ENCODE measurements around the gene HS6ST1. TPM values are rescaled to one million over a fixed set of nuclear protein-coding genes. Genes with fewer than 3 reads are reported as not detected.

The HS6ST1 gene
- total RNA-seq, 2 donors from 2014 or later, result 2.9 to 14.5 TPM

DNA sequence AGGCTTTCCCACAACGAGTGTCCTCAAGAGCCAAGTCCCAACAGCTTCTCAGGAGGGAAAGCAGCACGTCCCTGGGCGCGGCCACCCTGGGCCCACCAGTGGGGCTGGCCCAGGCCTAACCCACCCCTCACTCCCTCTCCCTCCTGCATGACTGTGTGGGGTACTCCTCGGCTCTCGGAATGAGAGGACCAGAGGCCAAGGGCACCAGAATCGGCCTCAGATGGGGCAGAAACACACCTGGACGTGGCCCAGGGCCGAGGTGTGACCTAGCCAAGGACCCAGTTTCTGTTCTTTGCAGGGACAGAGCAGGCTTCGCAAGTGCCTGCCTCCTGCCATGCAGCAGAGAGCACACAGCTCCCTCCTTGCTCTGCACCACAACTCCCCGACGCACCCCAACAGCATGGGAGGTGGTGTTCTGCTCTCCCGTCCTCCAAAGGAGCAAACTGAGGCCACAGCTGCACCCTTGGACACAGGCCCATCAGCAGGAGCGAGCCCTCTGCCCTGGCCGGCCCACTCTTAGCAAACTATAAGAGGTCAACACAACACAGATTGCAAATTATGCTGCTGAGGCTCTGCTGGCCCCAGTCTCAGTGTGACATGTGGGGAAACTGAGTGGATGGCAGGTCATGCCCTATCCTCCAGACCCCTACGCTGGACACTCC is 19.7 kb downstream of the HS6ST1 start:
- H3K36me3 Mint-ChIP-seq, result peaks cover 0 to 7% of the 10 kb centered on the region in 2 donors
- DNase-seq (ENCODE audit: low spot score in 2 of 2) (no peak), ATAC-seq (no peak)
- no peak overlapping the region for H3K27ac Mint-ChIP-seq
- peaks cover 3 to 4% of the 10 kb centered on the region in 2 donors for H3K9me3 Mint-ChIP-seq

DNA sequence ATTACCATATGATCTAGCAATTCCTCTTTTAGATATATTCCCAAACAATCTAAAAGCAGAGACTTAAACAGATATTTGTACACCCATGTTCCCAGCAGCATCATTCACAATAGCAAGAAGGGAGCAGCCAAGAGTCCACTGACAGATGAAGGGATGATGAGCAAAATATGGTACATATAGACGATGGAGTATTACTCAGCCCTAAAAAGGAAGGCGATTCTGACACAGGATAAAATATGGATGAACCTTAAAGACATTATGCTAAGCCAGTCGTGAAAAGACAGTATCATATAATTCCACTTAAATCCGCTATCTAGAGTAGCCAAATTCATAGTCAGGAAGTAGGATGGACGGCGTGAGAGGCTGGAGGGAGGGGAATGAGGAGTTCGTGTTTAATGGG is 20.4 kb downstream of the HS6ST1 start:
- ATAC-seq, result no peak
- Mint-ChIP-seq H3K36me3 (peaks cover 0 to 7% of the 10 kb centered on the region in 2 donors), H3K27ac (no peak overlapping the region), H3K9me3 (peaks cover 3 to 4% of the 10 kb centered on the region in 2 donors)
- DNase-seq (ENCODE audit: low spot score in 2 of 2), result no peak

DNA sequence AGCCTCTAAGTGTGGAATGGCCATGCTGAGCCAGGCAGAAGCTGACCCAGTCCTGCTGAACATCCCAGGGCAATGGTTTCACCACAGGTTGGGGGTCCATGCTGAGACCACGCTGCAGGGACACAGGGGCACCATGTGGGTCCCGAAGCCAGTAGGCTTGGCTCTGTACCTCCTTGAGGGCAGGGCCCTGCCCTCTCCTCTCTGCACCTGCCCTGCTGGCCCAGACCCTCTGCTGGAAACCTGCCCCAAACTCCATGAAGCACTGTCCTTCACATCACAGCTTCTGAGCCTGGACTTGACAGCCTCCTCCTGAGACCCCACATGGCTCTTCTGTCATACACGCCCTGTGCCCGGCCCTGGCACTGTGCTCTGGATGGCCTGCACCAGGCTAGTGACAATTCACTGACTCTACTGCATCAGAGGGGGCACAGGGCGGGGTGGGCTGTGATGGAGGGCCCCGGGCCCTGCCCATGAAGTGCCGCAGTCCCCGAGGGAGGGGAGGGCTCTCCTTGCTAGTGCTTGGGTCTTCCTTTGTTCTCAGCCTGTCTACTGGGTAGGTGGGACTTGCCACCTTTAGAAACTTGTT is 24.7 kb downstream of the HS6ST1 start:
- peaks cover 0 to 7% of the 10 kb centered on the region in 2 donors for H3K36me3 Mint-ChIP-seq
- H3K9me3 Mint-ChIP-seq, result peaks cover 3 to 4% of the 10 kb centered on the region in 2 donors
- no peak for ATAC-seq
- no peak for DNase-seq (ENCODE audit: low spot score in 2 of 2)
- peak overlapping the region in 1 of 2 donors; percentile 66 for H3K27ac Mint-ChIP-seq

DNA sequence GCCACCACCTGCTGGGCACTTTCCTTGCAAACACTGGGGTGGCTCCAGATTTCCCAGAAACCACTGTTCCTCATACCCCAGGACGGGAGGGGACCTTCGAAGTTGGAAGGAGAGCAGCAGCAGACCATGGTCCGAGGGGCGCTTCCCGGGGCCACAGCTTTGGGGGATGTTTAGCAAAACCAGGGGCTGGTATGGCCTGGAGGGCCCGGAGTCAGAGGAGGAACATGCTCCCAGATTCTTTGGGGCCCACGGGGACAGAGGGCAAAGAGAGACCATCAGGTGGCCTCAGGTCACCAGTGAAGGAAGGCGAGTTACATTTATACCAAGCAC is 25.3 kb downstream of the HS6ST1 start:
- no peak overlapping the region for H3K27ac Mint-ChIP-seq
- H3K9me3 Mint-ChIP-seq, result peaks cover 2% of the 10 kb centered on the region in 2 donors
- DNase-seq (ENCODE audit: low spot score in 2 of 2), result no peak
- no peak for ATAC-seq
- peaks cover 0 to 5% of the 10 kb centered on the region in 2 donors for H3K36me3 Mint-ChIP-seq

DNA sequence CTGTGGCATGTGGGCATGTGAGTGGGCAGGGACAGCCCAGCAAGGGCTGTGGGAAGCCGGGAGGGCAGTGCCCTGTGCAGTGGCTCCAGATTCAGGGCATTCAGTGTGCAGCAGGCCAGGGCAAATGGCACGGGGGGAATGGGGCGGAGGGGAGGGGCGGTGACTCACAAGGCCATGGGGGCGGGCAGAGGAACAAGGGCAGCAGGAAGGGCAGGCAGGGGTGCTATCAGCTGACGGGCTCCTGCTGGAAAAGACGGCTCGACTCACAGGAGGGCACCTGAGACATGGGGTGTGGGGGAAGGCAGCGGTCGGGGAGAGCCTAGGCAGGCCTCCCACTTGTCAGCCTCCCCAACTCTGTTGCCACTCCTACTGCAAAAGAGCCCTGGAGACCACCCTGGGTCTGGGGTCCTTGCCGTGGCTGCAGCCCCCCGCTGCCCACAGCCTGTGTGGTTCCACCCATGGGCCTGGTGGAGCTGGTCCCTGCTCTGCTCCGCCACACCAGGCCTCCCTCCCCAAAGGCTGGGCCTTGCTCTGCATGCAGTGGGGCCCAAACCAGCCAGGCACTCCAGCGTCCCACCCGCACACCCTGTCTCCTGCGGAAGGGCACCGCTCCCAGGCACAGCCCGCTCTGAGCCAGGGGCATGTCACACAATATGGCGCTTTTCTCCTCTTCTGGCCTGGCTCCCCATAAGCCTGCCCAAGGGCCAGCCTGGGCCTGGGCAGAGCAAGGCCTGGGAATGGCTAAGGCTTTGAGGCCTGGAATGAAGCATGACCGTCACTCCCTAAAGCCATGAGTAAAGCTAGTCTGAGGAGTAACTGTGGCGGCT is 25.9 kb downstream of the HS6ST1 start:
- no peak overlapping the region for H3K27ac Mint-ChIP-seq
- no peaks in the 10 kb centered on the region for H3K36me3 Mint-ChIP-seq
- ATAC-seq (no peak), DNase-seq (ENCODE audit: low spot score in 2 of 2) (no peak)
- no peaks in the 10 kb centered on the region for H3K9me3 Mint-ChIP-seq

DNA sequence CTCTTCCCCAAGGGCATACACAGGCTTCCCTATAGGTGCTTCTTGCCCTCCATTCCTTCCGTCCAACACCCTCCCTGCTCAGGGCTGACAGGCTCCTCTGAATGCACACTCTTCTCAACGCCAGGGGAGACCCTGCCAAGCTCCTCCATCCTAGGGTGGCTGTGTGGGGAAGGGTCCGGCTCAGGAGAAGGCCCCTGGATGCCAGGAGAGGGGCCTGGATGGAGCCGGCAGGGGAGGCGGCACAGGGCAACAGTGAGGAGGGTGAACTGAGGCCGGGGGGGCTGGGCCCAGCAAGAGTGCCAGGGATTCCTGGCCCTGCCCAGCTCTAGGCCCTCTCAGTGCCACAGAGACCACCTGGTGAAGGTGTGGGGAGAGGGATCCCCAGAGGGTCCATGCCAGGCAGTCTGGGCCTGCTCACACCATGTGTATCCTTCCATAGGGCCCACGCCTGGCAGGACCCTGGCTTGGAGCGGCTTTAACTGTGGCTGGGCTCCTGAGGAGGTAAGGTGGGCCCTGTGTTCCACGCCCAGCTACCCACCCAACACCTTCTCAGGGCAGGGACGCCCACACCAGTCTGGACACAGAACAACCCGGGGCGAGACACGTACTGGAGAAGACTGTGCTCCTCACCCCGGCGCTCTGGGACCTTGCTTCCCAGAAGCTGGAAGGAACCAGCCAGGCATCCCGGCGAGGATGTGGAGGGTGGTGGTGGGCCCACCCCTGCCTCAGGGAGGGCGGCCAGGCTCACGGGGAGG is 26.6 kb downstream of the HS6ST1 start:
- Mint-ChIP-seq H3K27ac (no peak overlapping the region), H3K36me3 (no peaks in the 10 kb centered on the region), H3K9me3 (no peaks in the 10 kb centered on the region)
- no peak for ATAC-seq
- DNase-seq (ENCODE audit: low spot score in 2 of 2), result no peak

- ATAC-seq (peak in 1 of 2 donors; percentile 13), DNase-seq (ENCODE audit: low spot score in 2 of 2) (no peak)
- Mint-ChIP-seq H3K36me3 (no peaks in the 10 kb centered on the region), H3K27ac (no peak overlapping the region), H3K9me3 (no peaks in the 10 kb centered on the region)
Measured at GRCh38 chr2:128291161-128291843, 27.4 kb downstream of the HS6ST1 start.

DNA sequence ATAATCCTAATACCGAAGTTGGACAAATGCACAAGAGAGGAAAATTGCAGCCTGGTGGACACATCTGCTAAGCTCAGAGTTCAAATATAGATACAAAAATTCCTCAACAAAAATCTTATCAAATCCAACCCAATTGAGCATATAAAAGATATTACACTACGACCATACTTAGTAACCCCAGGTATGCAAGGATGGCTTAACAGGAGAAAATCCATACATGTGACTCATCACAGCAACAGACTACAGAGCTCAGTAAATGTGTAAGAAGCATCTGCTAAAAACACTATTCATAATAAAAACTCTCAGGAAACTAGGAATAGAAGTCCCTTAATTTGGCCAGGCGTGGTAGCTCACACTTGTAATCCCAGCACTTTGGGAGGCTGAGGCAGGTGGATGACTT is 28.3 kb downstream of the HS6ST1 start:
- no peak for ATAC-seq
- no peak overlapping the region for H3K27ac Mint-ChIP-seq
- no peaks in the 10 kb centered on the region for H3K9me3 Mint-ChIP-seq
- DNase-seq (ENCODE audit: low spot score in 2 of 2), result no peak
- no peaks in the 10 kb centered on the region for H3K36me3 Mint-ChIP-seq

DNA sequence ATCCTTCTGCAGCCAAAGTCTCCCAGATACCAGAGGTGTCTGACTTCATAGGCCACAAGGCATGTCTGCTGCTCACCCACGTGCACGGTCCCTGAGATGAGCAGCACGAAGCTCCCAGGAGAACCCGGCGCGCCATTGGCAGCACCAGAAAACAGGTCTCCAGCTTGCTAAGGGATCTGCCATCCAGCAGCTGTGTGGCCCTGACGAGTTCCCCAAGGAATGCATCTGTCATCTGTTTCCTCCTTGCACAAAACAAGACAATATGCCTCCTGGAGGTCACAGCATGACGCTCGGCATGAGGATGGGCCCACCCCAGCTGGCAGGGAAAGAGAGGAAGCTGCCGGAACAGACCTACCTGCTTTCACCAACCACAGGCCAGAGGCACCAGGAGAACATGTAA is 29.2 kb downstream of the HS6ST1 start:
- DNase-seq (ENCODE audit: low spot score in 2 of 2), result no peak
- Mint-ChIP-seq H3K27ac (no peak overlapping the region), H3K9me3 (no peaks in the 10 kb centered on the region), H3K36me3 (no peaks in the 10 kb centered on the region)
- ATAC-seq, result no peak

- ATAC-seq, result no peak
- no peak for DNase-seq (ENCODE audit: low spot score in 2 of 2)
- H3K36me3 Mint-ChIP-seq, result no peaks in the 10 kb centered on the region
- no peak overlapping the region for H3K27ac Mint-ChIP-seq
- no peaks in the 10 kb centered on the region for H3K9me3 Mint-ChIP-seq
Measured at GRCh38 chr2:128288781-128289180, 29.9 kb downstream of the HS6ST1 start.

DNA sequence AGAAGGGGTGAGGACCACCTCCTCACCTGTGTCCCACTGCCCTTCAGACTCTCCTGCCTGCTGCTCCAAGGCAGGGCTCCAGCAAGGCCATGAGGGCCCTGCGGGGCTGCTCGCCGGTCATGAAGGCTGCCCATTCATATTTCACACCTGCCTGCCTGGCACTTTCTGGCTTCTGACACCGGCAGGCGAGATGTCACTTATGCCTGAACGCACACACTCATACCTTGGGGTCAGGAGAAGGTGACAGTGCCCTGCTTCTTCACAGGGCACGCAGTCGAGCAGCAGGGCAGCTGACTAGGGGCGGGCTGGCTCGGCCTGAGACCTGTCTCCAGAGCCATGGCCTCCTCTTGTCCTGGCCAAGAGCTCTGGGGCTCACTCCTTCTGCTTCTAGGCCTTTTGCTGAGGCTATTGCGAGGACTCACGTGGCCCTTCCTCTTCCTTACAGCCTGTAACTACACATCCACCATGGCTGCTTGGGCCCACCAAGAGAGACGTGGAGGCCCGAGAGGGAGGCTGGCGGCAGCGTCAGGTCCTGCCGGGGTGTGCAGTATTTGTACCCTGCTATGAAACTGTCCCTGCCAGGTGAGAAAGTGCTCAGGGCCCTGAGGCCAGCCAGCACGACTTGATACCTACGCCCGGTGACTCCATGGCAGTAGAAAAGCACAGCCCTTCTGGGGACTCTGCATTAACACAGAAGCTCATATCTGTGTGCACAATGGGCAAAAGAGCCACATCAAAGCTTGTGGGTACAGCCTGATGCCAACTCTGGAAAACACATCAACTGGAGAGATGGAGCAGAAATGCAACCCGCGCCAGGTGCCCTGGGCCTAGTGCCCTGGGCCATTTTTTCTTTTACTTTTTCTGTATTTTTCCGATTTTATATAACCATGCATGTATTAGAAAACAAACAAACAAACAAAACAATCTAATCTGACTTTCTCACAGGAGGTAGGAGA is 30.6 kb downstream of the HS6ST1 start:
- Mint-ChIP-seq H3K9me3 (no peaks in the 10 kb centered on the region), H3K27ac (peak overlapping the region in 1 of 2 donors; percentile 22), H3K36me3 (no peaks in the 10 kb centered on the region)
- DNase-seq (ENCODE audit: low spot score in 2 of 2), result no peak
- no peak for ATAC-seq

GRCh38 chr2:128286905-128287779 is 31.5 kb downstream of the HS6ST1 start:
- no peaks in the 10 kb centered on the region for H3K36me3 Mint-ChIP-seq
- H3K9me3 Mint-ChIP-seq, result no peaks in the 10 kb centered on the region
- DNase-seq (ENCODE audit: low spot score in 2 of 2) (no peak), ATAC-seq (no peak)
- H3K27ac Mint-ChIP-seq, result no peak overlapping the region

DNA sequence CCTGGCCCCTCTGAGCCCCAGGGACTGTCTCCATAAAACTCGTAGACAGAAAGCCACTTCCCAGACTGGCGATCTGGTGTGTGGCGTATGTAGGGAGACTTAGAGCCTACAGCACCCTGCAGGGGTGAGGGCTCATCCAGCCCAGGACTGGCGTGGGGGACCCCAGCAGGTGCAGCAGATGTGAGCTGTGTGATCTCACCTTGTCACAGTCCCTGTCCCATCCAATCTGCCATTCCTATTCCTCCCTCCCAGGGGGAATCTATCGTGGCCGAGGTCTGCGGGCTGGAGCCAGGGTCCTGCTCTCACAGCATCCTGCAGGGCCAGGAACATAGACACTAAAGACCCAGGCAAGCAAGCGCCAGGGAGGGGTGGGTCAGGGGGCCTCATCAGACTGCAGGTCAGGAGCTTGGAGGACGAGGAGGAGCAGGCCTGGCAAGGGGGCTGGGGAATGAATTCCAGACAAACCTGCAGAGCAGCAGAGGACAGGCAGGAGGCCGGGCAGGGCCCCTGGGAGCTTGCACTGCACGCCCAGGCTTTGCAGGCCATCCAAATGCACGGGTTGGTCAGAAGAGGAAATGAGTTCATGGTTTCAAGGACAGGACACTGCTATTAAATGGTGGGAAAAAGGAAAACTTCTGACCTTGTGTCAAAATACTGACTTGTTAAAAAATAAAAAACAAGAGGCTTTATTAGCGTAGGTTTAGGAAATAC is 32.5 kb downstream of the HS6ST1 start:
- ATAC-seq, result no peak
- Mint-ChIP-seq H3K27ac (no peak overlapping the region), H3K36me3 (no peaks in the 10 kb centered on the region), H3K9me3 (no peaks in the 10 kb centered on the region)
- DNase-seq (ENCODE audit: low spot score in 2 of 2), result no peak

DNA sequence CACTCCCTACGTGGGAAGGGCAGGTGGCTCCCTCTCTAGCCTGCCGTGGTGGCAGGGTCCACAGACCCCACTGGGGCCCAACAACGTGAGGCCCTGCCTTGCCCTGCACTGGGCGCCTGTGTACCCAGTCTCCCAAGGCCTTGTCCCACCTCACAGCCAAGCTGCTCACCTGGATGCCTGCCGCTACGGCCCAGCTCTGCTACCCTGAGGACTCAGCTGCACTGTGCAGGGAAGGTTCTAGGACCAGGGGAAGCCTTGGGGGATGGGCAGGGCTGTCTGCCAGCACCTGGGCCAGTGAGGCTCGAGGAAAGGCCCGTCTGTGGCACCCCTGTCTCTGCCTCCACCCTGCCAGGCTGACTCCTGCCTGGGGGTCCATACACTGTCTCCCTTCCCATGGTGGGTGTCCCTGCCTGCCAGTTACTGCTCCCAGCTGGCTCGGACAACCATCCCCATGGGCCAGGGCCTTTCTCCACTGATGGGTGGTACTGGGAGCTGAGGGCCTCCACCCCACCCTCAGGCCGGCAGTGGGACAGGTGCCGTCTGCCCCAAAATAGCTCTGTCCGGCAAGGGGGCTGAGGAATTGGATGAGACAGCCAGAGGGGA is 33.2 kb downstream of the HS6ST1 start:
- no peaks in the 10 kb centered on the region for H3K9me3 Mint-ChIP-seq
- DNase-seq (ENCODE audit: low spot score in 2 of 2) (no peak), ATAC-seq (peak in 1 of 2 donors; percentile 18)
- H3K27ac Mint-ChIP-seq, result no peak overlapping the region
- no peaks in the 10 kb centered on the region for H3K36me3 Mint-ChIP-seq

All from activated naive CD4-positive, alpha-beta T cell treated with anti-CD3 and anti-CD28 coated beads, Interleukin-2, amount 50 U/mL, for 72 hours (primary cell).